ENCODE data around the gene MAP2K5. TPM values are rescaled to one million over a fixed set of nuclear protein-coding genes. Genes with fewer than 3 reads are reported as not detected.
"Not testable (repeated sequence)": the region's sequence is repeated elsewhere in the genome, so short reads cannot be mapped to it uniquely, and the experiment has no call there.

Gene MAP2K5
- total RNA-seq, 1 donor from 2014 or later: 19.6 TPM

- TF ChIP-seq CTCF (conservative IDR thresholded peaks at IDR 0.05): no peak
- Mint-ChIP-seq H3K36me3 (ENCODE audit: low read depth) (peaks cover 50% of the 10 kb centered on the region), H3K4me1 (no peaks in the 10 kb centered on the region), H3K9me3 (peaks cover 19% of the 10 kb centered on the region), H3K27me3 (ENCODE audit: low read depth) (no peaks in the 10 kb centered on the region), H3K27ac (ENCODE audit: unreplicated experiment) (no peak overlapping the region), H3K4me3 (no peak overlapping the region)
- no peak for DNase-seq (ENCODE audit: low read depth, low spot score)
These were observed 110.1 kb downstream of the MAP2K5 start for GRCh38 chr15:67652586-67652985.

DNA sequence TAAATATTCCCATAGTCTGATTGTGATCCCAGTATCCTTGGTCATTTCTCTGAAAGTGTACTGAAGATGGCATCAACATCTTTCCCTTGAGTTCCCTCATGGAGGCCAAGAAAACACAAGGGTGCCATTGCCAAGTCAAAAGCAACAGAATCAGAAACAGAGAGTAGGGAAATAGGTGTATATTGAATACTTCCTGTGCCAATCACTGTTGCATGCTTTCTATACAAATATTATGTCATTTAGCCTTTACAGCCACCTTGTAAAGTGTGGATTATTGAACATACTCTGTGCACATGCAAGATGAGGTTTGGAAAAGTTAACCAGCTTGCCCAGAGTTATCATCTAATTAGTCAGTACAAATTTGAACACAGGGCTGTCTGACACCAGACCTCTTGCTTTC, 117.9 kb downstream of the MAP2K5 start:
- no peak for DNase-seq (ENCODE audit: low read depth, low spot score)
- no peak overlapping the region for H3K27ac Mint-ChIP-seq (ENCODE audit: unreplicated experiment)
- no peaks in the 10 kb centered on the region for H3K27me3 Mint-ChIP-seq (ENCODE audit: low read depth)
- TF ChIP-seq CTCF (conservative IDR thresholded peaks at IDR 0.05): no peak
- H3K4me3 Mint-ChIP-seq: no peak overlapping the region
- peaks cover 21% of the 10 kb centered on the region for H3K36me3 Mint-ChIP-seq (ENCODE audit: low read depth)
- peaks cover 6% of the 10 kb centered on the region for H3K9me3 Mint-ChIP-seq
- no peaks in the 10 kb centered on the region for H3K4me1 Mint-ChIP-seq

GRCh38 chr15:67660874-67661606, 118.5 kb downstream of the MAP2K5 start:
- Mint-ChIP-seq H3K36me3 (ENCODE audit: low read depth) (peaks cover 15% of the 10 kb centered on the region), H3K9me3 (no peaks in the 10 kb centered on the region), H3K4me1 (no peaks in the 10 kb centered on the region), H3K4me3 (no peak overlapping the region), H3K27me3 (ENCODE audit: low read depth) (no peaks in the 10 kb centered on the region), H3K27ac (ENCODE audit: unreplicated experiment) (no peak overlapping the region)
- DNase-seq (ENCODE audit: low read depth, low spot score): no peak
- TF ChIP-seq CTCF (conservative IDR thresholded peaks at IDR 0.05): no peak

DNA sequence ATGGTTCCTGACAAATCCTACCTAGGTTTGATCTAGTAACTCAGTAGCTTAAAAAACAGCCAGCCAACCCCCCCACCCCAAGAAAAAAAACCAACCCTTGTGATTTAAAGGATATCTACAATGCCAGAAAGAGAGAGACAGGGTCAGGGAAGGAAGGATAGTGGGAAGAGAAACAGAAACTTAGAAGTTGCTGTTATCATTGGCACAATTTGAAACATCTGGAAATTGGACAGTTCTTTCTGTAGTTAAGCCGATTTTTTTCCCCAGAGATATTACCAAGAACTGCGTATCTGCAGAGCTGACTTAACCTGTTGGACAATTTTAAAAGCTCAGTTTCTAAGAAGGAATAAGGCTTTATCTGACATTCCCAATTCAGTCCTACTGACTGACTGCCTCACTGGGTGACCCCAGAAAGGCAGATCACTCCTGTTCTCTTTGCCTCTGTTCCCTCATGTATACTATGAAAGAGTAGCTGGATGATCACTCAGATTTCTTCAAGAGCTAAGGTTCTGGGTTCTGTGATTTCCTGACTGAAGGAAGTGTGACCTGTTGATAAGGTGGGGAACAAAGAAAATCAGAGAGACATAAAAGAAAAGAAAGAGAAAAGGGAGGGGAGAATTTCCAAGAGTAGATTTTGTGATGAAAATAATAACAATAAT, 128.3 kb downstream of the MAP2K5 start:
- TF ChIP-seq CTCF (conservative IDR thresholded peaks at IDR 0.05): no peak
- Mint-ChIP-seq H3K27ac (ENCODE audit: unreplicated experiment) (no peak overlapping the region), H3K4me1 (no peaks in the 10 kb centered on the region), H3K9me3 (no peaks in the 10 kb centered on the region), H3K36me3 (ENCODE audit: low read depth) (peaks cover 9% of the 10 kb centered on the region), H3K4me3 (no peak overlapping the region), H3K27me3 (ENCODE audit: low read depth) (peaks cover 3% of the 10 kb centered on the region)
- no peak for DNase-seq (ENCODE audit: low read depth, low spot score)

GRCh38 chr15:67672834-67673233, 130.3 kb downstream of the MAP2K5 start:
- H3K36me3 Mint-ChIP-seq (ENCODE audit: low read depth); H3K4me3 Mint-ChIP-seq; H3K9me3 Mint-ChIP-seq; DNase-seq (ENCODE audit: low read depth, low spot score); H3K27ac Mint-ChIP-seq (ENCODE audit: unreplicated experiment); H3K4me1 Mint-ChIP-seq: not testable (repeated sequence)
- peaks cover 11% of the 10 kb centered on the region for H3K27me3 Mint-ChIP-seq (ENCODE audit: low read depth)

GRCh38 chr15:67674983-67675382, 132.5 kb downstream of the MAP2K5 start:
- no peak for TF ChIP-seq CTCF (conservative IDR thresholded peaks at IDR 0.05)
- peaks cover 9% of the 10 kb centered on the region for H3K36me3 Mint-ChIP-seq (ENCODE audit: low read depth)
- peaks cover 16% of the 10 kb centered on the region for H3K4me1 Mint-ChIP-seq
- DNase-seq (ENCODE audit: low read depth, low spot score): no peak
- no peak overlapping the region for H3K27ac Mint-ChIP-seq (ENCODE audit: unreplicated experiment)
- H3K27me3 Mint-ChIP-seq (ENCODE audit: low read depth): peaks cover 13% of the 10 kb centered on the region
- H3K4me3 Mint-ChIP-seq: no peak overlapping the region
- H3K9me3 Mint-ChIP-seq: no peaks in the 10 kb centered on the region

Measured in neural crest cell (in vitro differentiated cells).